Spleen (tissue), 7 donors: Measurements from ENCODE around the gene FUT8.

Experiments used
- POLR2A ChIP-seq, 3 donors: fragments of 450-650 bp; IDR thresholded peaks; one replicate each; pipeline ENCODE4 v1.5.1; 2017; ENCODE audit warnings: antibody characterized with exemption in 3 of 3, mild to moderate bottlenecking in 1 of 3
- TF ChIP-seq, protein P1 (sequence below), 11 experiments: fragments of 200-600 bp in 7 of 11; fragments of 450-650 bp in 4 of 11; sonication (generic) in 4 of 11; IDR thresholded peaks in 8 of 11; conservative IDR thresholded peaks in 3 of 11; 1 replicate in 7 of 11; 2 replicates in 4 of 11; pipeline versions ENCODE4 v1.4.0 to v1.8.0; 2016 to 2021; ENCODE audit warnings: antibody characterized with exemption in 11 of 11, inconsistent platforms in 4 of 11, mild to moderate bottlenecking in 1 of 11
- donor health status: DM: no; HTN: no; CAD: no; lungs with moderate emphysema.
- donor health status: DM: no; HTN: no; CAD: no.
- donor health status: DM: no; HTN: no; CAD: no.

DNA sequence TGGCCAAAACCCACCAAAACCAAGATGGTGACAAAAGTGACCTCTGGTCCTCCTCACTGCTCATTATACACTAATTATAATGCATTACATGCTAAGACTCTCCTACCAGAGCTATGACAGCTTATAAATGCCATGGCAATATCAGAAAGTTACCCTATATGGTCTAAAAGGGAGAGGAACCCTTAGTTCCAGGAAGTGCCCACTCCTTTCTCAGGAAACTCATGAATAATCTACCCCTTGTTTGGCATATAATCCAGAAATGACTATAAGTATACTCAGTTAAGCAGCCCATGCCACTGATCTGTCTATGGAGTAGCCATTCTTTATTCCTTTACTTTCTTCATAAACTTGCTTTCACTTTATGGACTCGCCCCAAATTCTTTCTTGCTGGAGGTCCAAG lies 43.0 kb upstream of the FUT8 start:
- TF ChIP-seq, protein P1, sequence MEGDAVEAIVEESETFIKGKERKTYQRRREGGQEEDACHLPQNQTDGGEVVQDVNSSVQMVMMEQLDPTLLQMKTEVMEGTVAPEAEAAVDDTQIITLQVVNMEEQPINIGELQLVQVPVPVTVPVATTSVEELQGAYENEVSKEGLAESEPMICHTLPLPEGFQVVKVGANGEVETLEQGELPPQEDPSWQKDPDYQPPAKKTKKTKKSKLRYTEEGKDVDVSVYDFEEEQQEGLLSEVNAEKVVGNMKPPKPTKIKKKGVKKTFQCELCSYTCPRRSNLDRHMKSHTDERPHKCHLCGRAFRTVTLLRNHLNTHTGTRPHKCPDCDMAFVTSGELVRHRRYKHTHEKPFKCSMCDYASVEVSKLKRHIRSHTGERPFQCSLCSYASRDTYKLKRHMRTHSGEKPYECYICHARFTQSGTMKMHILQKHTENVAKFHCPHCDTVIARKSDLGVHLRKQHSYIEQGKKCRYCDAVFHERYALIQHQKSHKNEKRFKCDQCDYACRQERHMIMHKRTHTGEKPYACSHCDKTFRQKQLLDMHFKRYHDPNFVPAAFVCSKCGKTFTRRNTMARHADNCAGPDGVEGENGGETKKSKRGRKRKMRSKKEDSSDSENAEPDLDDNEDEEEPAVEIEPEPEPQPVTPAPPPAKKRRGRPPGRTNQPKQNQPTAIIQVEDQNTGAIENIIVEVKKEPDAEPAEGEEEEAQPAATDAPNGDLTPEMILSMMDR (IDR thresholded peaks at IDR 0.05 in 8 of 11, conservative IDR thresholded peaks at IDR 0.05 in 3 of 11) = no peak
- TF ChIP-seq POLR2A (IDR thresholded peaks at IDR 0.05) = no peak
